ENCODE results near the gene PRELID3B.

The PRELID3B gene

DNA sequence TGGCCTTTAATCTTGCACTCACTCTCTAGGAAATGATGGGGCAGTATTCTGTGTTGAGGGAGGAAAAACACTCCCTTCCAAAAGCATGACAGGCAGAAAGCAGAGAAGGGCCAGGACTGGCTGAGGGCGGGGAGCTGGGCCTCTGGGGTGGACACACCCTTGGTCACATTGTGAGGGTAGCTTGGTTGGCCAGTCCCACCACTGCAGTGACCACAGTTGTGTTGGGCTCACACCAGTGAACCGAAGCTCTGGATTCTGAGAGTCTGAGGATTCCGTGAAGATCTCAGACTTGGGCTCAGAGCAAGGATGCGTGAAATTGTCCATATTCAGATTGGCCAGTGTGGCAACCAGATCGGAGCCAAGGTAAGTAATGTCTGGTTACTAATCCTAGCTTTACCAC lies 23.4 kb downstream of the PRELID3B start, which contains the start of gene TUBB1:
TSS of gene TUBB1 (plus strand) at position 213 of the 400 bp plus-strand sequence. CDS start at position 307, 94 bp downstream.
- Histone ChIP-seq H2BK15ac (ENCODE audit: low read depth, poor library complexity, severe bottlenecking) (no peak within 1 kb of the TSS), H2BK12ac (ENCODE audit: low read length in 2 of 2) (no peak within 1 kb of the TSS), H2BK5ac (ENCODE audit: low read depth, low read length, poor library complexity, severe bottlenecking) (no peak within 1 kb of the TSS), H3K9ac (ENCODE audit: low read length) (no peak within 1 kb of the TSS), H3K4ac (ENCODE audit: low read depth in 1 of 2, low read length in 2 of 2) (no peak within 1 kb of the TSS), H3K36me3 (ENCODE audit: control insufficient read depth in 1 of 2, insufficient read depth in 2 of 2, low read depth in 1 of 2, low read length in 2 of 2) (peaks cover 21 to 30% of the 10 kb centered on the region in 2 experiments), H2AFZ (ENCODE audit: low read depth, low read length) (no peak within 1 kb of the TSS), H3K79me1 (replicated peaks; ENCODE audit: low read length, poor library complexity, severe bottlenecking) (peaks cover 19% of the 10 kb centered on the region), H3K9me3 (ENCODE audit: control insufficient read depth, low read length) (no peaks in the 10 kb centered on the region), H3K23ac (ENCODE audit: low read length in 2 of 2) (no peak within 1 kb of the TSS), H3K4me2 (ENCODE audit: low read length, poor library complexity, severe bottlenecking) (no peak within 1 kb of the TSS), H2BK120ac (ENCODE audit: low read depth, low read length) (no peak within 1 kb of the TSS), H3K27me3 (ENCODE audit: control insufficient read depth in 1 of 2, insufficient read depth in 1 of 2, low read length in 2 of 2) (no peaks in the 10 kb centered on the region), H3K4me3 (ENCODE audit: insufficient read depth in 1 of 2, low read depth in 1 of 2, low read length in 2 of 2) (no peak within 1 kb of the TSS), H4K8ac (ENCODE audit: low read length) (no peak within 1 kb of the TSS), H3K18ac (ENCODE audit: low read depth in 1 of 2, low read length in 2 of 2) (no peak within 1 kb of the TSS), H2AK5ac (ENCODE audit: low read length, severe bottlenecking) (no peak within 1 kb of the TSS), H3K4me1 (ENCODE audit: control insufficient read depth, insufficient read depth, low read depth, low read length) (no peaks in the 10 kb centered on the region), H4K91ac (ENCODE audit: low read length) (no peak within 1 kb of the TSS), H3K14ac (ENCODE audit: low read length in 2 of 2) (no peak within 1 kb of the TSS), H3K27ac (ENCODE audit: low read length, poor library complexity, severe bottlenecking) (no peak within 1 kb of the TSS)
- DNase-seq = no peak
- 98% methylated on average over 5 of the region's 5 CpGs for WGBS

DNA sequence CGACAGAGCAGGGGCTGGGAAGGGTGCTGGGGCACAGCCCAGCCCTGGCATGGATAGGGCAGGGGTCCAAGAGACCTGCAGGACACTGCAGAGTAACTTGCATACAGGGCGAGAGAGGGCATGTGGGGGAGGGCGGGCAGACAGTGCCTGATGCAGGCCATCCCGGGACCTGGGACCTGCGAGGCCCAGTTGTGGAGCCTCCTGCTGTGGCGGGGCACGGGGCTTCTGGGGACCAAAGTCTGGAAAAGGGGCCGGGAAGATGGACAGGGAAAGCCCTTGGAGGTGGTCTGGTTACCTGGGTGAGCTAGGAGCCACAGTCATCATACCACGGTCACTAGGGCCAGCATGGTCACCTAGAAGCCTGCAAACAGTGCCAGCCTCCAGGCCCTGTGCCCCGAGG lies 23.8 kb downstream of the PRELID3B start:
- Histone ChIP-seq H3K4me2 (ENCODE audit: low read length, poor library complexity, severe bottlenecking) (no peak overlapping the region), H3K36me3 (ENCODE audit: control insufficient read depth in 1 of 2, insufficient read depth in 2 of 2, low read depth in 1 of 2, low read length in 2 of 2) (peaks cover 17 to 26% of the 10 kb centered on the region in 2 experiments), H2BK120ac (ENCODE audit: low read depth, low read length) (no peak overlapping the region), H3K14ac (ENCODE audit: low read length in 2 of 2) (no peak overlapping the region), H2BK5ac (ENCODE audit: low read depth, low read length, poor library complexity, severe bottlenecking) (no peak overlapping the region), H3K27me3 (ENCODE audit: control insufficient read depth in 1 of 2, insufficient read depth in 1 of 2, low read length in 2 of 2) (no peaks in the 10 kb centered on the region), H4K8ac (ENCODE audit: low read length) (no peak overlapping the region), H3K23ac (ENCODE audit: low read length in 2 of 2) (no peak overlapping the region), H2AFZ (ENCODE audit: low read depth, low read length) (no peak overlapping the region), H3K9ac (ENCODE audit: low read length) (no peak overlapping the region), H2AK5ac (ENCODE audit: low read length, severe bottlenecking) (no peak overlapping the region), H2BK12ac (ENCODE audit: low read length in 2 of 2) (no peak overlapping the region), H3K79me1 (replicated peaks; ENCODE audit: low read length, poor library complexity, severe bottlenecking) (peaks cover 15% of the 10 kb centered on the region), H3K4me1 (ENCODE audit: control insufficient read depth, insufficient read depth, low read depth, low read length) (peaks cover 3% of the 10 kb centered on the region), H2BK15ac (ENCODE audit: low read depth, poor library complexity, severe bottlenecking) (no peak overlapping the region), H3K9me3 (ENCODE audit: control insufficient read depth, low read length) (no peaks in the 10 kb centered on the region), H3K4ac (ENCODE audit: low read depth in 1 of 2, low read length in 2 of 2) (no peak overlapping the region), H3K27ac (ENCODE audit: low read length, poor library complexity, severe bottlenecking) (no peak overlapping the region), H4K91ac (ENCODE audit: low read length) (no peak overlapping the region), H3K18ac (ENCODE audit: low read depth in 1 of 2, low read length in 2 of 2) (no peak overlapping the region), H3K4me3 (ENCODE audit: insufficient read depth in 1 of 2, low read depth in 1 of 2, low read length in 2 of 2) (no peak overlapping the region)
- 96% methylated on average over 10 of the region's 10 CpGs for WGBS
- no peak for DNase-seq

DNA sequence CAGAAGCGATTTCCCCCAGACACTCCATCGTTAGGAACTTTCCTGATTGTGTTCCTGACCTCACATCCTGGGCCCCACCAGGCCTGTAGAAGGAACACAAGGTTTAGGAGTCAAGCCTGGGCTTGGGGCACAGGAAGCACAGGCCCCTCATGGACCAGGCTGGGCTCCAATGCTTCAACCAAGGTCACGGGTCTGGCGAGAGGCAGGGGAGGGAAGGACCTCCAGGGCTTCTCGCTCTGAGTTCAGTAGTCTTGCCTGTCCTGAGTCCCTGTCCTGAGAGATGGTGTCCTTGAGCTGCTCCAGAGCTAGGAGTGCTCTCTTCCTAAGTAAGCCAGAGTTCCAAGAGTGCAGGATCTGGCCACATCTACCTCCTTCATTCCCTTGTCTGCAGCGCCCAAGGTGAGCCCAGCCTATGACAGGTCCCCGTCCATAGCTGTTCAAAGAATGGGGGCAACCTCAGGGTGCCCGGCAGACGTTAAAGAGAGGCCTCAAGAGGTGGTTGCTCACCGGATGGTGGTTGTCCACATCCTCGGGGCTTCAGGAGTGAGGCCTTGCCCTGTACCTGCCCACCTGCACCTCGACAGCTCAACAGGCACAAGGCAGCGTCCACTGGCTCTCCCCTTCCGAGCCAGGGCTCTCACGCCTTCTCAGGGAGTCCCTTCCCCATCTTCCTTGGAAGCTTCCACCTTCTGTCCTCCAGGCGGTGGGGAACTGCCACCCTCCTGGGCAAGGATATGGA lies 24.9 kb downstream of the PRELID3B start:
- no peaks in the 10 kb centered on the region for H3K27me3 ChIP-seq (ENCODE audit: control insufficient read depth in 1 of 2, insufficient read depth in 1 of 2, low read length in 2 of 2)
- H2BK15ac ChIP-seq (ENCODE audit: low read depth, poor library complexity, severe bottlenecking) = no peak overlapping the region
- no peak overlapping the region for H4K8ac ChIP-seq (ENCODE audit: low read length)
- H3K36me3 ChIP-seq (ENCODE audit: control insufficient read depth in 1 of 2, insufficient read depth in 2 of 2, low read depth in 1 of 2, low read length in 2 of 2) = peaks cover 5 to 20% of the 10 kb centered on the region in 2 experiments
- no peak overlapping the region for H3K18ac ChIP-seq (ENCODE audit: low read depth in 1 of 2, low read length in 2 of 2)
- 91% methylated on average over 15 of the region's 16 CpGs for WGBS
- no peak overlapping the region for H2AFZ ChIP-seq (ENCODE audit: low read depth, low read length)
- no peak overlapping the region for H3K27ac ChIP-seq (ENCODE audit: low read length, poor library complexity, severe bottlenecking)
- no peak overlapping the region for H2AK5ac ChIP-seq (ENCODE audit: low read length, severe bottlenecking)
- no peak for DNase-seq
- no peak overlapping the region for H3K4me2 ChIP-seq (ENCODE audit: low read length, poor library complexity, severe bottlenecking)
- no peak overlapping the region for H3K4me3 ChIP-seq (ENCODE audit: insufficient read depth in 1 of 2, low read depth in 1 of 2, low read length in 2 of 2)
- H3K4me1 ChIP-seq (ENCODE audit: control insufficient read depth, insufficient read depth, low read depth, low read length) = peaks cover 3% of the 10 kb centered on the region
- no peak overlapping the region for H2BK120ac ChIP-seq (ENCODE audit: low read depth, low read length)
- H4K91ac ChIP-seq (ENCODE audit: low read length) = no peak overlapping the region
- no peak overlapping the region for H3K14ac ChIP-seq (ENCODE audit: low read length in 2 of 2)
- H3K79me1 ChIP-seq (replicated peaks; ENCODE audit: low read length, poor library complexity, severe bottlenecking) = peaks cover 11% of the 10 kb centered on the region
- H3K9me3 ChIP-seq (ENCODE audit: control insufficient read depth, low read length) = no peaks in the 10 kb centered on the region
- no peak overlapping the region for H3K23ac ChIP-seq (ENCODE audit: low read length in 2 of 2)
- no peak overlapping the region for H3K9ac ChIP-seq (ENCODE audit: low read length)
- no peak overlapping the region for H2BK5ac ChIP-seq (ENCODE audit: low read depth, low read length, poor library complexity, severe bottlenecking)
- H3K4ac ChIP-seq (ENCODE audit: low read depth in 1 of 2, low read length in 2 of 2) = no peak overlapping the region
- H2BK12ac ChIP-seq (ENCODE audit: low read length in 2 of 2) = no peak overlapping the region

DNA sequence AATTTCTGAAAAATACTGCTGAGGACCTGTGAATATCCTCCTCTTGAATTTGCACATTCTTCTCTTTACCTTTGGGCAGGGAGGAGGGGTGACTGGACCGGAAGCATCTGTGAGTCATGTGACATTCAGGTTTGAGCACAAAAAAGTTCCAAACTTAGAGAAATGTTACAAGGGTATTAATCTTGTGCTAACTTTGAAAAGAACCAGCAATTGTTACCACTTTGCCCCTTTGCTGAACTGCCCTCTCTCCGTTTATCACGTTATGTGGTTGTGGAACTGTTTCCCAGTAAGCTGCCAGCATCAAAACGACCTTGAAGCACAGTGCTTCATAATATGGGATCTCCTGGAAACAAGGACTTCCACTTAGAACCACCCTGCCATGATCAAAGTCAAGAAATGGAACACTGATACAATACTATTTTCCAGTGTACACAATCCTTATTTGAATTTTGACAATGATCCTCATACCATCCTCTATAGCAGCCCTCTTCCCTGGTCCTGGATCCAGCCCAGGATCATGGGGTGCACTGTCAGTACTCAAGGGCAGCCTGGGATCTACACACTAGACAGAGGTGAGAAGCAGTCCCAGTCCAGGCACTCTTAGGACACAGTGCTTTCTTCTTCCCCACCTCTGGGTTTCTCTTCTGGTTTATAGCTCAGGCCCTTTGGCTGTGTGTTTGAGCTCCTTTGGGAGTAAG lies 25.6 kb downstream of the PRELID3B start:
- Histone ChIP-seq H2AFZ (ENCODE audit: low read depth, low read length) (no peak overlapping the region), H2BK15ac (ENCODE audit: low read depth, poor library complexity, severe bottlenecking) (no peak overlapping the region), H3K14ac (ENCODE audit: low read length in 2 of 2) (no peak overlapping the region), H4K91ac (ENCODE audit: low read length) (no peak overlapping the region), H3K9me3 (ENCODE audit: control insufficient read depth, low read length) (no peaks in the 10 kb centered on the region), H2BK120ac (ENCODE audit: low read depth, low read length) (no peak overlapping the region), H2AK5ac (ENCODE audit: low read length, severe bottlenecking) (no peak overlapping the region), H3K23ac (ENCODE audit: low read length in 2 of 2) (no peak overlapping the region), H3K9ac (ENCODE audit: low read length) (no peak overlapping the region), H4K8ac (ENCODE audit: low read length) (no peak overlapping the region), H3K4me1 (ENCODE audit: control insufficient read depth, insufficient read depth, low read depth, low read length) (peaks cover 3% of the 10 kb centered on the region), H3K79me1 (replicated peaks; ENCODE audit: low read length, poor library complexity, severe bottlenecking) (peaks cover 9% of the 10 kb centered on the region), H3K4me2 (ENCODE audit: low read length, poor library complexity, severe bottlenecking) (no peak overlapping the region), H2BK12ac (ENCODE audit: low read length in 2 of 2) (no peak overlapping the region), H3K18ac (ENCODE audit: low read depth in 1 of 2, low read length in 2 of 2) (no peak overlapping the region), H3K4me3 (ENCODE audit: insufficient read depth in 1 of 2, low read depth in 1 of 2, low read length in 2 of 2) (no peak overlapping the region), H3K27me3 (ENCODE audit: control insufficient read depth in 1 of 2, insufficient read depth in 1 of 2, low read length in 2 of 2) (no peaks in the 10 kb centered on the region), H3K36me3 (ENCODE audit: control insufficient read depth in 1 of 2, insufficient read depth in 2 of 2, low read depth in 1 of 2, low read length in 2 of 2) (peaks cover 0 to 18% of the 10 kb centered on the region in 2 experiments), H3K4ac (ENCODE audit: low read depth in 1 of 2, low read length in 2 of 2) (no peak overlapping the region), H3K27ac (ENCODE audit: low read length, poor library complexity, severe bottlenecking) (no peak overlapping the region), H2BK5ac (ENCODE audit: low read depth, low read length, poor library complexity, severe bottlenecking) (no peak overlapping the region)
- WGBS = 89% methylated on average over 4 of the region's 4 CpGs
- no peak for DNase-seq
